ENCODE data around the gene CASQ2.

Gene CASQ2

GRCh38 chr1:115748401-115749150, 19.9 kb downstream of the CASQ2 start:
- H3K27ac ChIP-seq, result no peak overlapping the region

GRCh38 chr1:115746021-115746690, 22.4 kb downstream of the CASQ2 start:
- H3K27ac ChIP-seq, result no peak overlapping the region
- TF ChIP-seq ZFX (IDR thresholded peaks at IDR 0.05; ENCODE audit: borderline replicate concordance) (no peak), CTCF (IDR thresholded peaks at IDR 0.05) (no peak)

More at GRCh38 chr1:115748401-115749150, 19.9 kb downstream of the CASQ2 start:
- TF ChIP-seq CTCF (IDR thresholded peaks at IDR 0.05) (no peak), ZFX (IDR thresholded peaks at IDR 0.05; ENCODE audit: borderline replicate concordance) (no peak)

- no peak overlapping the region for H3K27ac ChIP-seq
- TF ChIP-seq CTCF (IDR thresholded peaks at IDR 0.05) (no peak), ZFX (IDR thresholded peaks at IDR 0.05; ENCODE audit: borderline replicate concordance) (no peak)
Measured at GRCh38 chr1:115744646-115745275, 23.8 kb downstream of the CASQ2 start.

- H3K27ac ChIP-seq, result no peak overlapping the region
- TF ChIP-seq CTCF (IDR thresholded peaks at IDR 0.05) (no peak), ZFX (IDR thresholded peaks at IDR 0.05; ENCODE audit: borderline replicate concordance) (no peak)
Measured at GRCh38 chr1:115740811-115741210, 27.7 kb downstream of the CASQ2 start.

GRCh38 chr1:115732316-115732715, 36.2 kb downstream of the CASQ2 start:
- no peak overlapping the region for H3K27ac ChIP-seq
- TF ChIP-seq CTCF (IDR thresholded peaks at IDR 0.05) (no peak), ZFX (IDR thresholded peaks at IDR 0.05; ENCODE audit: borderline replicate concordance) (no peak)

- no peak overlapping the region for H3K27ac ChIP-seq
- no peak for TF ChIP-seq CTCF (IDR thresholded peaks at IDR 0.05)
- no peak for TF ChIP-seq ZFX (IDR thresholded peaks at IDR 0.05; ENCODE audit: borderline replicate concordance)
Measured at GRCh38 chr1:115729756-115730155, 38.8 kb downstream of the CASQ2 start.

- no peak overlapping the region for H3K27ac ChIP-seq
- TF ChIP-seq CTCF (IDR thresholded peaks at IDR 0.05) (no peak), ZFX (IDR thresholded peaks at IDR 0.05; ENCODE audit: borderline replicate concordance) (no peak)
Measured at GRCh38 chr1:115728341-115728740, 40.2 kb downstream of the CASQ2 start.
